Stimulated activated naive CD8-positive, alpha-beta T cell treated with anti-CD3 and anti-CD28 coated beads, Interleukin-15, amount 100 ng/mL, for 72 hours (primary cell): ENCODE data around the gene ZNF773.
A peak's percentile ranks its signal among the peaks of the same experiment; 100 is the strongest.
"Not testable (repeated sequence)": the region's sequence is repeated elsewhere in the genome, so short reads cannot be mapped to it uniquely, and the experiment has no call there.

Source experiments
- ATAC-seq: fragments of 150-1000 bp; cut with Tn5 transposase; 2 replicates; pipeline ENCODE4 v1.10.0; 2021; ENCODE audit warnings: mild to moderate bottlenecking, moderate library complexity
- DNase-seq, 2 donors: peaks; one replicate each; pipeline ENCODE4 v3.0.0; 2021 to 2022
- H3K27ac Mint-ChIP-seq, 2 donors: one replicate each; pipeline ENCODE4 v1.8.0; 2022; ENCODE audit warnings: mild to moderate bottlenecking in 2 of 2, mixed read lengths in 2 of 2, moderate library complexity in 2 of 2
- H3K27me3 Mint-ChIP-seq: one replicate; pipeline ENCODE4 v1.8.0; 2022; ENCODE audit warnings: mixed read lengths
- H3K4me1 Mint-ChIP-seq: one replicate; pipeline ENCODE4 v1.8.0; 2022; ENCODE audit warnings: mild to moderate bottlenecking, mixed read lengths
- H3K4me3 Mint-ChIP-seq, 2 donors: one replicate each; pipeline ENCODE4 v1.8.0; 2022; ENCODE audit warnings: mild to moderate bottlenecking in 2 of 2, mixed read lengths in 2 of 2, moderate library complexity in 1 of 2
- H3K9me3 Mint-ChIP-seq, 2 donors: one replicate each; pipeline ENCODE4 v1.8.0; 2022; ENCODE audit warnings: mixed read lengths in 2 of 2

The ZNF773 gene

GRCh38 chr19:57499680-57500395 lies at the start of gene ZNF773:
Gene ZNF773 (plus strand): TSS chr19:57499938. CDS start chr19:57500081, 143 bp downstream.
- DNase-seq (peak; percentile 90 to 96), ATAC-seq (peak; percentile 99)
- Mint-ChIP-seq H3K4me1 (peaks cover 26% of the 10 kb centered on the region), H3K27ac (peak within 1 kb of the TSS; percentile 59 to 88), H3K4me3 (peak within 1 kb of the TSS; percentile 65 to 90), H3K9me3 (peaks cover 39 to 54% of the 10 kb centered on the region in 2 donors)
- not testable (repeated sequence) for H3K27me3 Mint-ChIP-seq

- no peak overlapping the region for H3K27ac Mint-ChIP-seq
- H3K27me3 Mint-ChIP-seq: no peaks in the 10 kb centered on the region
- no peak for DNase-seq
- no peak overlapping the region for H3K4me3 Mint-ChIP-seq
- peaks cover 13 to 42% of the 10 kb centered on the region in 2 donors for H3K9me3 Mint-ChIP-seq
- no peaks in the 10 kb centered on the region for H3K4me1 Mint-ChIP-seq
- no peak for ATAC-seq
Measured at GRCh38 chr19:57452307-57452706, 47.4 kb upstream of the ZNF773 start.

GRCh38 chr19:57465680-57466381 lies 33.9 kb upstream of the ZNF773 start:
- Mint-ChIP-seq H3K27ac (no peak overlapping the region), H3K4me1 (no peaks in the 10 kb centered on the region), H3K27me3 (no peaks in the 10 kb centered on the region), H3K4me3 (no peak overlapping the region), H3K9me3 (peaks cover 45 to 54% of the 10 kb centered on the region in 2 donors)
- DNase-seq: peak; percentile 21 to 39
- ATAC-seq: peak; percentile 71

- H3K9me3 Mint-ChIP-seq: peaks cover 51 to 57% of the 10 kb centered on the region in 2 donors
Measured at GRCh38 chr19:57466489-57466888, 33.2 kb upstream of the ZNF773 start.

GRCh38 chr19:57473646-57474045 lies 26.1 kb upstream of the ZNF773 start:
- ATAC-seq: no peak

More at GRCh38 chr19:57466489-57466888, 33.2 kb upstream of the ZNF773 start:
- no peak overlapping the region for H3K4me3 Mint-ChIP-seq
- H3K4me1 Mint-ChIP-seq: no peaks in the 10 kb centered on the region
- DNase-seq: no peak
- no peak for ATAC-seq
- H3K27me3 Mint-ChIP-seq: no peaks in the 10 kb centered on the region
- H3K27ac Mint-ChIP-seq: no peak overlapping the region

GRCh38 chr19:57477191-57478008 lies 22.3 kb upstream of the ZNF773 start, which contains the start of gene ZNF772:
Gene ZNF772 (minus strand): TSS chr19:57477566. CDS start chr19:57477309, 257 bp downstream.
- peaks cover 17% of the 10 kb centered on the region for H3K4me1 Mint-ChIP-seq
- peak; percentile 83 to 94 for DNase-seq
- no peaks in the 10 kb centered on the region for H3K27me3 Mint-ChIP-seq
- ATAC-seq: peak; percentile 99
- H3K4me3 Mint-ChIP-seq: peak within 1 kb of the TSS; percentile 89 to 97
- H3K9me3 Mint-ChIP-seq: peaks cover 59 to 60% of the 10 kb centered on the region in 2 donors
- peak within 1 kb of the TSS; percentile 95 to 97 for H3K27ac Mint-ChIP-seq

More at GRCh38 chr19:57473646-57474045, 26.1 kb upstream of the ZNF773 start:
- DNase-seq: no peak
- peaks cover 59 to 66% of the 10 kb centered on the region in 2 donors for H3K9me3 Mint-ChIP-seq
- no peak overlapping the region for H3K27ac Mint-ChIP-seq
- no peaks in the 10 kb centered on the region for H3K27me3 Mint-ChIP-seq
- no peak overlapping the region for H3K4me3 Mint-ChIP-seq
- peaks cover 17% of the 10 kb centered on the region for H3K4me1 Mint-ChIP-seq

GRCh38 chr19:57487477-57488298 lies 12.1 kb upstream of the ZNF773 start, which contains the start of gene ZNF419:
Gene ZNF419 (plus strand): TSS chr19:57487750. CDS start chr19:57487951, 201 bp downstream.
- Mint-ChIP-seq H3K27ac (peak within 1 kb of the TSS; percentile 7 to 86), H3K4me3 (peak within 1 kb of the TSS; percentile 65 to 86), H3K9me3 (peaks cover 44 to 57% of the 10 kb centered on the region in 2 donors), H3K4me1 (peaks cover 16% of the 10 kb centered on the region)
- DNase-seq (peak; percentile 83 to 91), ATAC-seq (peak; percentile 98)
- H3K27me3 Mint-ChIP-seq: not testable (repeated sequence)

- DNase-seq, H3K27ac Mint-ChIP-seq, H3K27me3 Mint-ChIP-seq: not testable (repeated sequence)
- peaks cover 16% of the 10 kb centered on the region for H3K4me1 Mint-ChIP-seq
- peaks cover 49 to 63% of the 10 kb centered on the region in 2 donors for H3K9me3 Mint-ChIP-seq
- peak; percentile 4 for ATAC-seq
- peak overlapping the region; percentile 65 to 86 for H3K4me3 Mint-ChIP-seq
Measured at GRCh38 chr19:57488299-57488644, 11.5 kb upstream of the ZNF773 start.

- not testable (repeated sequence) for ATAC-seq, H3K27me3 Mint-ChIP-seq, DNase-seq
- Mint-ChIP-seq H3K9me3 (peaks cover 43 to 56% of the 10 kb centered on the region in 2 donors), H3K27ac (peak overlapping the region in 1 of 2 donors; percentile 68), H3K4me1 (peaks cover 26% of the 10 kb centered on the region), H3K4me3 (peak overlapping the region; percentile 65 to 90)
Measured at GRCh38 chr19:57499332-57499679, 432 bp upstream of the ZNF773 start.

GRCh38 chr19:57500400-57500799 lies 662 bp downstream of the ZNF773 start:
- Mint-ChIP-seq H3K4me1 (peaks cover 26% of the 10 kb centered on the region), H3K4me3 (peak overlapping the region; percentile 65 to 90), H3K9me3 (peaks cover 39 to 53% of the 10 kb centered on the region in 2 donors), H3K27ac (peak overlapping the region; percentile 59 to 88)
- DNase-seq, ATAC-seq, H3K27me3 Mint-ChIP-seq: not testable (repeated sequence)

- Mint-ChIP-seq H3K27me3 (no peaks in the 10 kb centered on the region), H3K9me3 (peaks cover 36 to 65% of the 10 kb centered on the region in 2 donors), H3K27ac (no peak overlapping the region), H3K4me3 (no peak overlapping the region), H3K4me1 (peaks cover 8% of the 10 kb centered on the region)
- no peak for ATAC-seq
- DNase-seq: no peak
Measured at GRCh38 chr19:57506163-57506562, 6.4 kb downstream of the ZNF773 start.

- no peak overlapping the region for H3K4me3 Mint-ChIP-seq
- DNase-seq (no peak), ATAC-seq (no peak)
- H3K27me3 Mint-ChIP-seq: no peaks in the 10 kb centered on the region
- no peak overlapping the region for H3K27ac Mint-ChIP-seq
- H3K9me3 Mint-ChIP-seq: peaks cover 52 to 65% of the 10 kb centered on the region in 2 donors
- H3K4me1 Mint-ChIP-seq: no peaks in the 10 kb centered on the region
Measured at GRCh38 chr19:57511484-57511883, 11.7 kb downstream of the ZNF773 start.

- no peak for ATAC-seq
- Mint-ChIP-seq H3K9me3 (peaks cover 46 to 68% of the 10 kb centered on the region in 2 donors), H3K27ac (no peak overlapping the region), H3K4me3 (no peak overlapping the region), H3K27me3 (no peaks in the 10 kb centered on the region), H3K4me1 (no peaks in the 10 kb centered on the region)
- no peak for DNase-seq
Measured at GRCh38 chr19:57512845-57513244, 13.1 kb downstream of the ZNF773 start.

GRCh38 chr19:57515255-57515654 lies 15.5 kb downstream of the ZNF773 start:
- Mint-ChIP-seq H3K27ac (no peak overlapping the region), H3K4me3 (no peak overlapping the region), H3K9me3 (peaks cover 40 to 67% of the 10 kb centered on the region in 2 donors), H3K4me1 (no peaks in the 10 kb centered on the region), H3K27me3 (no peaks in the 10 kb centered on the region)
- DNase-seq (no peak), ATAC-seq (no peak)
